MM.1S (cell line): ENCODE data around the gene REX1BD.
"Not testable (repeated sequence)": the region's sequence is repeated elsewhere in the genome, so short reads cannot be mapped to it uniquely, and the experiment has no call there.

Experiments used
- DNase-seq: peaks from one replicate; pipeline ENCODE4 v3.0.0-alpha.2; 2015
- H2AFZ ChIP-seq: fragments of 300-600 bp; sonication (generic); 2 replicates; pipeline ENCODE4 v1.6.0; 2016; ENCODE audit warnings: antibody characterized with exemption, low read length
- H3F3A ChIP-seq: fragments of 300-600 bp; sonication (generic); 2 replicates; pipeline ENCODE4 v1.6.1; 2016; ENCODE audit warnings: mild to moderate bottlenecking, antibody characterized with exemption, low read length, moderate library complexity, mixed read lengths; ENCODE audit not compliant: insufficient read depth
- H3K27ac ChIP-seq: fragments of 300-600 bp; sonication (generic); 2 replicates; pipeline ENCODE4 v1.5.1; 2016; ENCODE audit warnings: mild to moderate bottlenecking, low read length
- H3K27me3 ChIP-seq: fragments of 300-600 bp; sonication (generic); replicated peaks from 2 replicates; pipeline ENCODE4 v1.6.0; 2016; ENCODE audit warnings: low read length; ENCODE audit not compliant: insufficient read depth
- H3K36me3 ChIP-seq: fragments of 300-600 bp; sonication (generic); replicated peaks from 2 replicates; pipeline ENCODE4 v1.6.1; 2016; ENCODE audit warnings: mild to moderate bottlenecking, low read length, mixed read lengths; ENCODE audit not compliant: insufficient read depth
- H3K4me1 ChIP-seq: fragments of 300-600 bp; sonication (generic); 2 replicates; pipeline ENCODE4 v1.6.1; 2016; ENCODE audit warnings: low read length, mixed read lengths
- H3K4me2 ChIP-seq: fragments of 300-600 bp; sonication (generic); 2 replicates; pipeline ENCODE4 v1.6.0; 2016; ENCODE audit warnings: low read depth, low read length
- H3K4me3 ChIP-seq: fragments of 300-600 bp; sonication (generic); 2 replicates; pipeline ENCODE4 v1.5.1; 2016; ENCODE audit warnings: low read length, mixed read lengths
- H3K79me2 ChIP-seq: fragments of 300-600 bp; sonication (generic); 2 replicates; pipeline ENCODE4 v1.6.1; 2016; ENCODE audit warnings: mixed run types, low read length, mixed read lengths
- H3K9ac ChIP-seq: fragments of 300-600 bp; sonication (generic); 2 replicates; pipeline ENCODE4 v1.6.1; 2016; ENCODE audit warnings: low read length, mixed read lengths
- H3K9me2 ChIP-seq: fragments of 300-600 bp; sonication (generic); replicated peaks from 2 replicates; pipeline ENCODE4 v1.6.1; 2016; ENCODE audit warnings: mild to moderate bottlenecking, low read length, mixed read lengths; ENCODE audit not compliant: insufficient read depth
- H3K9me3 ChIP-seq: fragments of 300-600 bp; sonication (generic); replicated peaks from 2 replicates; pipeline ENCODE4 v1.6.1; 2016; ENCODE audit warnings: mild to moderate bottlenecking, low read length, mixed read lengths; ENCODE audit not compliant: insufficient read depth
- H4K20me1 ChIP-seq: fragments of 300-600 bp; sonication (generic); 2 replicates; pipeline ENCODE4 v1.6.1; 2016; ENCODE audit warnings: mild to moderate bottlenecking, low read length, moderate library complexity, mixed read lengths; ENCODE audit not compliant: insufficient read depth
- CTCF ChIP-seq: fragments of 300-600 bp; sonication (generic); IDR thresholded peaks from 2 replicates; pipeline ENCODE4 v1.5.1; 2016; ENCODE audit warnings: antibody characterized with exemption, low read length, mixed read lengths
- EZH2 ChIP-seq: fragments of 300-600 bp; sonication (generic); optimal IDR thresholded peaks from 2 replicates; pipeline ENCODE3; 2017; ENCODE audit warnings: low read depth, mild to moderate bottlenecking, antibody characterized with exemption, low read length, mixed read lengths
- EZH2phosphoT487 ChIP-seq: fragments of 300-600 bp; sonication (generic); IDR thresholded peaks from 2 replicates; pipeline ENCODE4 v1.6.1; 2018; ENCODE audit warnings: antibody characterized with exemption, low read length

REX1BD gene

GRCh38 chr19:18588611-18589379, at the start of gene REX1BD:
REX1BD (plus strand) TSS chr19:18588798; CDS start chr19:18588802, 4 bp downstream.
- DNase-seq = peak; percentile 88
- Histone ChIP-seq H3K4me3 (peak within 1 kb of the TSS; percentile 98), H2AFZ (peak within 1 kb of the TSS; percentile 92), H3K9me2 (no peaks in the 10 kb centered on the region), H3K4me2 (peak within 1 kb of the TSS; percentile 99), H3F3A (peaks cover 17% of the 10 kb centered on the region), H3K36me3 (0 out of 2 replicates have a peak, but pooled peaks cover 7% of the 10 kb centered on the region), H4K20me1 (no peaks in the 10 kb centered on the region), H3K27me3 (peaks cover 5% of the 10 kb centered on the region), H3K27ac (peak within 1 kb of the TSS; percentile 92), H3K4me1 (peaks cover 10% of the 10 kb centered on the region), H3K79me2 (peaks cover 16% of the 10 kb centered on the region), H3K9ac (peak within 1 kb of the TSS; percentile 95), H3K9me3 (no peaks in the 10 kb centered on the region)
- TF ChIP-seq EZH2phosphoT487 (no peak), EZH2 (no peak), CTCF (peak; percentile 87)

- H3K4me2 ChIP-seq = no peak overlapping the region
- no peaks in the 10 kb centered on the region for H3K27me3 ChIP-seq
- H3K9me3 ChIP-seq = no peaks in the 10 kb centered on the region
- H3F3A ChIP-seq = no peaks in the 10 kb centered on the region
- DNase-seq = no peak
- H3K79me2 ChIP-seq = peaks cover 8% of the 10 kb centered on the region; the same call in 1 of the 2 replicates
- no peak overlapping the region for H3K4me3 ChIP-seq
- TF ChIP-seq EZH2phosphoT487 (no peak), CTCF (no peak), EZH2 (no peak)
- H3K4me1 ChIP-seq = peaks cover 4% of the 10 kb centered on the region
- H4K20me1 ChIP-seq = no peaks in the 10 kb centered on the region
- H3K36me3 ChIP-seq = no peaks in the 10 kb centered on the region
- H3K9ac ChIP-seq = no peak overlapping the region
- no peaks in the 10 kb centered on the region for H3K9me2 ChIP-seq
- no peak overlapping the region for H2AFZ ChIP-seq
- H3K27ac ChIP-seq = no peak overlapping the region
Observed at GRCh38 chr19:18539372-18539771, 49.2 kb upstream of the REX1BD start.

GRCh38 chr19:18540200-18540599, 48.4 kb upstream of the REX1BD start:
- not testable (repeated sequence) for H3K36me3 ChIP-seq, H3K9ac ChIP-seq

More at GRCh38 chr19:18540200-18540599, 48.4 kb upstream of the REX1BD start:
- not testable (repeated sequence) for H3K9me3 ChIP-seq, H3K27ac ChIP-seq, H3F3A ChIP-seq, H2AFZ ChIP-seq, H3K4me2 ChIP-seq, H3K9me2 ChIP-seq, H3K79me2 ChIP-seq, H4K20me1 ChIP-seq, H3K27me3 ChIP-seq, H3K4me1 ChIP-seq, DNase-seq, H3K4me3 ChIP-seq
